Hematopoietic multipotent progenitor cell treated with erythropoietin and hydrocortisone succinate and interleukin-3 and kit ligand, for 8 days (in vitro differentiated cells): ENCODE data around the gene NPTN.
A peak's percentile ranks its signal among the peaks of the same experiment; 100 is the strongest.
"Not testable (repeated sequence)": the region's sequence is repeated elsewhere in the genome, so short reads cannot be mapped to it uniquely, and the experiment has no call there.

Source experiments
- DNase-seq: peaks from one replicate; pipeline ENCODE4 v3.0.0-alpha.2; 2015

NPTN gene

GRCh38 chr15:73600413-73601335 is 32.5 kb downstream of the NPTN start:
- peak; percentile 26 for DNase-seq

- DNase-seq = no peak
Observed at GRCh38 chr15:73599934-73600333, 33.3 kb downstream of the NPTN start.

GRCh38 chr15:73598530-73599160 is 34.5 kb downstream of the NPTN start:
- DNase-seq = no peak

GRCh38 chr15:73597036-73597638 is 36.1 kb downstream of the NPTN start:
- DNase-seq = no peak

- DNase-seq = peak; percentile 72
Observed at GRCh38 chr15:73596174-73596573, 37.0 kb downstream of the NPTN start.

- no peak for DNase-seq
Observed at GRCh38 chr15:73594109-73594508, 39.1 kb downstream of the NPTN start.

- DNase-seq = peak; percentile 68
Observed at GRCh38 chr15:73593304-73594074, 39.7 kb downstream of the NPTN start.

- DNase-seq = no peak
Observed at GRCh38 chr15:73590263-73590662, 42.9 kb downstream of the NPTN start.

GRCh38 chr15:73589766-73590165 is 43.4 kb downstream of the NPTN start:
- DNase-seq = no peak

GRCh38 chr15:73585871-73586654 is 47.1 kb downstream of the NPTN start:
- no peak for DNase-seq

GRCh38 chr15:73584699-73585420 is 48.3 kb downstream of the NPTN start:
- DNase-seq = peak; percentile 61

GRCh38 chr15:73583544-73583943 is 49.6 kb downstream of the NPTN start:
- no peak for DNase-seq

GRCh38 chr15:73582851-73583379 is 50.3 kb downstream of the NPTN start:
- no peak for DNase-seq

GRCh38 chr15:73578026-73578425 is 55.2 kb downstream of the NPTN start:
- DNase-seq = no peak

- DNase-seq = not testable (repeated sequence)
Observed at GRCh38 chr15:73577593-73577992, 55.6 kb downstream of the NPTN start.

- peak; percentile 17 for DNase-seq
Observed at GRCh38 chr15:73575636-73576247, 57.4 kb downstream of the NPTN start.

- no peak for DNase-seq
Observed at GRCh38 chr15:73573572-73573971, 59.6 kb downstream of the NPTN start.

- no peak for DNase-seq
Observed at GRCh38 chr15:73573037-73573436, 60.2 kb downstream of the NPTN start.

GRCh38 chr15:73572296-73572695 is 60.9 kb downstream of the NPTN start:
- no peak for DNase-seq

- no peak for DNase-seq
Observed at GRCh38 chr15:73571346-73571745, 61.8 kb downstream of the NPTN start.
